ENCODE measurements around the gene PTPRN2.

DNA sequence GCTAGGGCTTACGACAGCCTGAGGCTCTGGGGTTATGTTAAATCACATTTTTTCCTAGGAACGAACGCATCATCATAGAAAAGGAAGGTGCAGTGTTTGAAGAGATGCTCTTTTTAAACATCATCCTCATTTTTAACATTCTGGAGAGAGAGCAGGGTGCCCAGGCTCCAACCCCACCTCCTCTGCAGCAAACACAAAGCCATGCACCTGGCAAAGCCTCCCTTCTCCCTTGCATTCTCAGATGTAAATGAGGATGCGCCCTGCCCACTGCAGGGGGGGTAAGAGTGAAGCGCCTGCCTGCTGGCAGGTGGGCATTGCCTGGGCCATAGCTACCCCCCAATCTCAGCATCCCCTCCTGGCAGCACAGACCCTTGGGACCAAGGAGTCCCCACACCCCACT, 92.4 kb downstream of the PTPRN2 start:
- TF ChIP-seq, protein P1, sequence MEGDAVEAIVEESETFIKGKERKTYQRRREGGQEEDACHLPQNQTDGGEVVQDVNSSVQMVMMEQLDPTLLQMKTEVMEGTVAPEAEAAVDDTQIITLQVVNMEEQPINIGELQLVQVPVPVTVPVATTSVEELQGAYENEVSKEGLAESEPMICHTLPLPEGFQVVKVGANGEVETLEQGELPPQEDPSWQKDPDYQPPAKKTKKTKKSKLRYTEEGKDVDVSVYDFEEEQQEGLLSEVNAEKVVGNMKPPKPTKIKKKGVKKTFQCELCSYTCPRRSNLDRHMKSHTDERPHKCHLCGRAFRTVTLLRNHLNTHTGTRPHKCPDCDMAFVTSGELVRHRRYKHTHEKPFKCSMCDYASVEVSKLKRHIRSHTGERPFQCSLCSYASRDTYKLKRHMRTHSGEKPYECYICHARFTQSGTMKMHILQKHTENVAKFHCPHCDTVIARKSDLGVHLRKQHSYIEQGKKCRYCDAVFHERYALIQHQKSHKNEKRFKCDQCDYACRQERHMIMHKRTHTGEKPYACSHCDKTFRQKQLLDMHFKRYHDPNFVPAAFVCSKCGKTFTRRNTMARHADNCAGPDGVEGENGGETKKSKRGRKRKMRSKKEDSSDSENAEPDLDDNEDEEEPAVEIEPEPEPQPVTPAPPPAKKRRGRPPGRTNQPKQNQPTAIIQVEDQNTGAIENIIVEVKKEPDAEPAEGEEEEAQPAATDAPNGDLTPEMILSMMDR (conservative IDR thresholded peaks at IDR 0.05 in 1 of 2, IDR thresholded peaks at IDR 0.05 in 1 of 2; ENCODE audit: extremely low read depth in 1 of 2, insufficient read depth in 1 of 2, low read depth in 1 of 2, low read length in 2 of 2): no peak
- TF ChIP-seq EZH2 (IDR thresholded peaks at IDR 0.05; ENCODE audit: borderline replicate concordance, low read length): no peak

Data from mammary epithelial cell (primary cell).